PC-3 (cell line): ENCODE data around the gene R3HDML. TPM values are rescaled to one million over a fixed set of nuclear protein-coding genes. Genes with fewer than 3 reads are reported as not detected.

ENCODE experiments used
- ATAC-seq: fragments of 200-7000 bp; cut with Tn5 transposase; 2 replicates; pipeline ENCODE4 v1.9.1; 2020; ENCODE audit warnings: mild to moderate bottlenecking, moderate library complexity
- BruUV-seq: library from RNA; stranded (reverse); fragments of 400-500 nt; replicated peaks from 2 replicates; lab custom pipeline; 2021; lab: Mats Ljungman, UMichigan
- CTCF ChIA-PET: fragments of 300-600 bp; sonication (Branson Sonifier 250); formaldehyde crosslinking; loops from one replicate; lab custom pipeline; 2022; ENCODE audit warnings: antibody characterized with exemption; lab: Charles Lee
- POLR2A ChIA-PET: fragments of 300-600 bp; sonication (Branson Sonifier 250); formaldehyde crosslinking; loops from one replicate; lab custom pipeline; 2022; ENCODE audit warnings: antibody characterized with exemption; ENCODE audit not compliant: unreplicated experiment; lab: Charles Lee
- DNase-seq: peaks from one replicate; pipeline ENCODE4 v3.0.0-alpha.2; 2015
- H2AFZ ChIP-seq: fragments of 300-600 bp; sonication (generic); 2 replicates; pipeline ENCODE4 v1.6.0; 2016; ENCODE audit warnings: antibody characterized with exemption, low read length
- H3F3A ChIP-seq: fragments of 300-600 bp; sonication (generic); one replicate; pipeline ENCODE4 v1.6.0; 2017; ENCODE audit warnings: antibody characterized with exemption, low read length, control low read depth, mild to moderate bottlenecking; ENCODE audit not compliant: unreplicated experiment
- H3K27ac ChIP-seq: fragments of 300-600 bp; sonication (generic); 2 replicates; pipeline ENCODE4 v1.5.1; 2016; ENCODE audit warnings: mild to moderate bottlenecking, low read length
- H3K27me3 ChIP-seq: fragments of 300-600 bp; sonication (generic); 2 replicates; pipeline ENCODE4 v1.6.1; 2016; ENCODE audit warnings: low read length, mixed read lengths
- H3K36me3 ChIP-seq: fragments of 300-600 bp; sonication (generic); 2 replicates; pipeline ENCODE4 v1.6.1; 2016; ENCODE audit warnings: low read depth, mixed run types, low read length, mixed read lengths
- H3K4me1 ChIP-seq: fragments of 300-600 bp; sonication (generic); 2 replicates; pipeline ENCODE4 v1.5.1; 2016; ENCODE audit warnings: low read length; ENCODE audit not compliant: insufficient read depth
- H3K4me2 ChIP-seq: fragments of 300-600 bp; sonication (generic); 2 replicates; pipeline ENCODE4 v1.6.0; 2016; ENCODE audit warnings: low read length
- H3K4me3 ChIP-seq: fragments of 300-600 bp; sonication (generic); 2 replicates; pipeline ENCODE4 v1.5.1; 2016; ENCODE audit warnings: mild to moderate bottlenecking, low read length, mixed read lengths
- H3K79me2 ChIP-seq: fragments of 300-600 bp; sonication (generic); 2 replicates; pipeline ENCODE4 v1.6.1; 2017; ENCODE audit warnings: low read length, mixed read lengths
- H3K9ac ChIP-seq: fragments of 300-600 bp; sonication (generic); 2 replicates; pipeline ENCODE4 v1.6.0; 2016; ENCODE audit warnings: mild to moderate bottlenecking, low read length
- H3K9me2 ChIP-seq: fragments of 300-600 bp; sonication (generic); replicated peaks from 2 replicates; pipeline ENCODE4 v1.6.1; 2016; ENCODE audit warnings: mixed run types, low read length, mixed read lengths
- H3K9me3 ChIP-seq: fragments of 300-600 bp; sonication (generic); 2 replicates; pipeline ENCODE4 v1.6.1; 2016; ENCODE audit warnings: low read length, mixed read lengths
- H4K20me1 ChIP-seq: fragments of 300-600 bp; sonication (generic); 2 replicates; pipeline ENCODE4 v1.6.1; 2016; ENCODE audit warnings: low read length, mixed read lengths
- EZH2 ChIP-seq: fragments of 300-600 bp; sonication (generic); IDR thresholded peaks from one replicate; pipeline ENCODE4 v1.6.1; 2017; ENCODE audit warnings: antibody characterized with exemption, mild to moderate bottlenecking, low read length; ENCODE audit not compliant: unreplicated experiment
- EZH2phosphoT487 ChIP-seq: fragments of 300-600 bp; sonication (generic); IDR thresholded peaks from 2 replicates; pipeline ENCODE4 v1.6.1; 2018; ENCODE audit warnings: mild to moderate bottlenecking, antibody characterized with exemption, low read length, borderline replicate concordance
- intact Hi-C: fragments of 100-400 bp; cut with micrococcal nuclease; formaldehyde crosslinking; loops from 2 replicates; pipeline ENCODE4 v1.9.0; 2023
- total RNA-seq: library from RNA; depleted of rRNA; stranded (reverse); fragments of >200 nt; gene quantifications from 2 replicates; pipeline ENCODE4 v1.2.3, GENCODE V29; 2014
- TF ChIP-seq, protein P1 (sequence below): fragments of 300-600 bp; sonication (generic); conservative IDR thresholded peaks from 2 replicates; pipeline ENCODE4 v1.5.1; 2017; ENCODE audit warnings: antibody characterized with exemption, low read depth, mild to moderate bottlenecking, low read length

R3HDML gene
- total RNA-seq, 1 experiment from 2014 or later: not detected

DNA sequence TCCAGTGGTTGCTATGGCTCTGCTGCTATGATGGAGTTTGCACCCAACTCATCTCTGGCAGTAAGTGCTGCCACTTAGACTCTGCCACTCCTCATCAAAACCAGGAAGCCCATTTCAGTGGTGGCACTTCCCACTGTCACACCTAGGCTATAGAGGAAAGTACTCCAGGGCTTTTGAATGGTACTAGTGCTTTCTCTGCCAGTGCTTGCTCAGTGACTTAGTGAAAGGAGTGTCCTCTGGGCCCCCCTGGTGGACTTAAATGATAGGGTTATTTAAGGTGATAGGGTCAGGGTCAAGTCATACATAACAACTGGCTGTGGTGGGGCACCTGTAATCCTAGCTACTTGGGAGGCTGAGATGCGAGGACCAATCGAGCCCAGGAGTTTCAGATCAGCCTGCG is 48.6 kb upstream of the R3HDML start:
- POLR2A ChIA-PET: no interaction called here
- no peaks in the 10 kb centered on the region for H3K9me2 ChIP-seq
- TF ChIP-seq, protein P1, sequence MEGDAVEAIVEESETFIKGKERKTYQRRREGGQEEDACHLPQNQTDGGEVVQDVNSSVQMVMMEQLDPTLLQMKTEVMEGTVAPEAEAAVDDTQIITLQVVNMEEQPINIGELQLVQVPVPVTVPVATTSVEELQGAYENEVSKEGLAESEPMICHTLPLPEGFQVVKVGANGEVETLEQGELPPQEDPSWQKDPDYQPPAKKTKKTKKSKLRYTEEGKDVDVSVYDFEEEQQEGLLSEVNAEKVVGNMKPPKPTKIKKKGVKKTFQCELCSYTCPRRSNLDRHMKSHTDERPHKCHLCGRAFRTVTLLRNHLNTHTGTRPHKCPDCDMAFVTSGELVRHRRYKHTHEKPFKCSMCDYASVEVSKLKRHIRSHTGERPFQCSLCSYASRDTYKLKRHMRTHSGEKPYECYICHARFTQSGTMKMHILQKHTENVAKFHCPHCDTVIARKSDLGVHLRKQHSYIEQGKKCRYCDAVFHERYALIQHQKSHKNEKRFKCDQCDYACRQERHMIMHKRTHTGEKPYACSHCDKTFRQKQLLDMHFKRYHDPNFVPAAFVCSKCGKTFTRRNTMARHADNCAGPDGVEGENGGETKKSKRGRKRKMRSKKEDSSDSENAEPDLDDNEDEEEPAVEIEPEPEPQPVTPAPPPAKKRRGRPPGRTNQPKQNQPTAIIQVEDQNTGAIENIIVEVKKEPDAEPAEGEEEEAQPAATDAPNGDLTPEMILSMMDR: no peak
- no peak for TF ChIP-seq EZH2phosphoT487
- no peak for TF ChIP-seq EZH2
- H3K4me1 ChIP-seq: no peaks in the 10 kb centered on the region
- H3K27ac ChIP-seq: no peak overlapping the region
- DNase-seq (no peak), ATAC-seq (no peak)
- no peak overlapping the region for H3K4me2 ChIP-seq
- CTCF ChIA-PET: no interaction called here
- no peak overlapping the region for H2AFZ ChIP-seq
- no peaks in the 10 kb centered on the region for H3K27me3 ChIP-seq
- H3K4me3 ChIP-seq: no peak overlapping the region
- intact Hi-C loops: no loop called here
- BruUV-seq: no TSS peak
- no peaks in the 10 kb centered on the region for H4K20me1 ChIP-seq
- H3F3A ChIP-seq: no peaks in the 10 kb centered on the region
- no peaks in the 10 kb centered on the region for H3K79me2 ChIP-seq
- H3K9ac ChIP-seq: no peak overlapping the region
- H3K9me3 ChIP-seq: no peaks in the 10 kb centered on the region
- no peaks in the 10 kb centered on the region for H3K36me3 ChIP-seq

DNA sequence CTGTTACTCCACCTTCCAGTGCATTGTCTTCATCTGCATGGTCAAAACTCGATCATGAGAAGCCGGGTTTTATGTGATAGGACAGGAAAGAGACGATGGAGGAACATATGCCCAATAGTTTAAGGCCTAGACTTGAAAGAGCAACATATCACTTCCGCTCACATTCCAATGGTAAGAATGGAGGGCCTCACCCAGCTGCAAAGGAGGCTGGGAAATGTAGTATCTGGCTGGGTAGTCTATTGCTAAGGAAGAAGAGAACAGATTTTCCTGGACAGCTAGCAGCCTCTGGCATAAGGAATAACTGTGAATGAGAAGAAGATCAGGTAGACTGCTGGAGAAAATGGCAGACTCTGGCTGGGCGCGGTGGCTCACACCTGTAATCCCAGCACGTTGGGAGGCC is 45.1 kb upstream of the R3HDML start:
- H3K79me2 ChIP-seq: no peaks in the 10 kb centered on the region
- H2AFZ ChIP-seq: no peak overlapping the region
- no peaks in the 10 kb centered on the region for H3K36me3 ChIP-seq
- no peak overlapping the region for H3K9ac ChIP-seq
- TF ChIP-seq EZH2phosphoT487 (no peak), EZH2 (no peak)
- TF ChIP-seq, protein P1: no peak
- ChIA-PET POLR2A (no interaction called here), CTCF (no interaction called here)
- H3K4me3 ChIP-seq: no peak overlapping the region
- H3K27ac ChIP-seq: no peak overlapping the region
- BruUV-seq: no TSS peak
- DNase-seq: no peak
- no peaks in the 10 kb centered on the region for H3K27me3 ChIP-seq
- H3F3A ChIP-seq: no peaks in the 10 kb centered on the region
- ATAC-seq: no peak
- intact Hi-C loops: no loop called here
- H3K4me2 ChIP-seq: no peak overlapping the region
- no peaks in the 10 kb centered on the region for H3K4me1 ChIP-seq
- no peaks in the 10 kb centered on the region for H3K9me3 ChIP-seq
- no peaks in the 10 kb centered on the region for H3K9me2 ChIP-seq
- no peaks in the 10 kb centered on the region for H4K20me1 ChIP-seq

DNA sequence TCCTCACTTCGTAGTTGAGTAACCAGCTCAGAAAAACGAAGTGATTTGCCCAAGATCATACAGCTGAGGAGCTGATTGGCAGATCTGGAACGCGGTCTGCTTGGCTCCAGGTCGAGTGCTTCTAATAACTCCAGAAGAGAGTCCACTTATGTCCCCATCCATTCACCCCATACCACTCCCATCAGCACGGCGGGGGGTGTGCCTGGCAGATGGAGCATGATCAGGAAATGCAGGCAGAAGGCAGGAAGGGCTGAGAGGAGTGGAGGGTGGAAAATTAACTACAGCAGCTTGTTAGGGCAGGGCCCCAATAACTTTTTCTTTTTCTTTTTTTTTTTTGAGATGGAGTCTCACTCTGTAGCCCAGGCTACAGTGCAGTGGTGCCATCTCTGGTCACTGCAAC is 40.8 kb upstream of the R3HDML start:
- Histone ChIP-seq H3F3A (no peaks in the 10 kb centered on the region), H3K4me3 (no peak overlapping the region), H3K79me2 (no peaks in the 10 kb centered on the region), H3K27ac (no peak overlapping the region), H3K36me3 (no peaks in the 10 kb centered on the region), H4K20me1 (no peaks in the 10 kb centered on the region), H3K27me3 (no peaks in the 10 kb centered on the region), H3K9me3 (no peaks in the 10 kb centered on the region), H3K4me2 (no peak overlapping the region), H3K9ac (no peak overlapping the region), H3K9me2 (no peaks in the 10 kb centered on the region), H2AFZ (no peak overlapping the region), H3K4me1 (no peaks in the 10 kb centered on the region)
- POLR2A ChIA-PET: no interaction called here
- TF ChIP-seq EZH2phosphoT487: no peak
- no peak for TF ChIP-seq EZH2
- TF ChIP-seq, protein P1: no peak
- BruUV-seq: no TSS peak
- CTCF ChIA-PET: no interaction called here
- intact Hi-C loops: no loop called here
- ATAC-seq: no peak
- DNase-seq: no peak
